ENCODE measurements around the gene LY6G6C. TPM values are rescaled to one million over a fixed set of nuclear protein-coding genes. Genes with fewer than 3 reads are reported as not detected.

LY6G6C gene
- total RNA-seq, 1 experiment from 2014 or later, result 0.80 TPM

DNA sequence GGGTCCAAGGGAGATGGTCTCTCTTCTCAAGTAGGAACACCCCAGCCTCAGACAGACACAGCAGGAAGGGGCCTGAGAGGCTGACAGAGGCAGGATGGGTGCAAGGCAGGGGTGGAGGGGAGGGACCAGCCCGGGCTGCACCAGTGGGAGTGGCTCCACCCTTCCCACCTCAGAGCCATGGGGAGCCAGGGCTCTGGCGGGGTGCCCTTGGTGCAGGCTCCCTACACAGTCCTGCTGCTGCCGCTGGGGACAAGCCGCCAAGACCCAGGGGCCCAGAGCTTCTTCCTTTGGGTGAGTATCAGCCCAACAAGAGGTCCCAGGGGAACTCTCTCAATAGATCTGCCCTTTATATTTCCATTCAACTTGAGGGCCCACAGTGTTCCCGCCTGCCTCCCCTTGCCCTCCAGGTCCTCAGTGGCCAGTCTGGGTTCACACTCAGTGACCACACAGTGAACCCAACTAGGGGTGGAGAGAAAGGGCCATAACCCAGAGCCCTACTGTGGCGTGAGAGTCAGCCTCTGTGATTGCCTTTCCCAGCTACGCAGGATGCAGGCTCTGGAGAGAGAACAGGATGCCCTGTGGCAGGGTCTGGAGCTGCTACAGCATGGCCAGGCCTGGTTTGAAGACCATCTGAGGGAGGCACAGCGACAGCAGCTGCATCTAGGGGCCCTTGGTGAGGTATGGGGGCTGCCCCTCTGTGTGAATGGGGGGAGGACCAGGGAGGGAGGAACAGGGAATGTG is 41.5 kb upstream of the LY6G6C start:
- ChIA-PET CTCF (no interaction called here), POLR2A (ENCODE audit: low non-redundant PET) (no interaction called here)
- intact Hi-C loops (cut with micrococcal nuclease; ENCODE audit: unreplicated experiment), result no loop called here
- BruUV-seq (replicated peaks), result no TSS peak
- TF ChIP-seq EZH2 (IDR thresholded peaks at IDR 0.05; ENCODE audit: borderline replicate concordance, low read depth, low read length, poor library complexity, severe bottlenecking), result no peak
- no peak for TF ChIP-seq CTCF (conservative IDR thresholded peaks at IDR 0.05; ENCODE audit: low read depth, low read length)
- peaks cover 58% of the 10 kb centered on the region for H3K36me3 ChIP-seq (ENCODE audit: insufficient read depth, low read length, poor library complexity, severe bottlenecking)
- no peak overlapping the region for H3K4me3 ChIP-seq (ENCODE audit: low read depth, low read length, poor library complexity, severe bottlenecking)
- no peaks in the 10 kb centered on the region for H3K4me1 ChIP-seq (ENCODE audit: insufficient read depth, low read length, poor library complexity, severe bottlenecking)
- peak overlapping the region; percentile 57 for H3K27ac ChIP-seq (ENCODE audit: low read depth, low read length, poor library complexity, severe bottlenecking)
- no peaks in the 10 kb centered on the region for H3K9me3 ChIP-seq (ENCODE audit: low read depth, low read length, poor library complexity, severe bottlenecking)
- no peak for DNase-seq (ENCODE audit: low spot score)
- H3K27me3 ChIP-seq (replicated peaks; ENCODE audit: insufficient read depth, low read depth, low read length, poor library complexity), result no peaks in the 10 kb centered on the region

- no peak for DNase-seq (ENCODE audit: low spot score)
- intact Hi-C loops (cut with micrococcal nuclease; ENCODE audit: unreplicated experiment), result no loop called here
- H3K27me3 ChIP-seq (replicated peaks; ENCODE audit: insufficient read depth, low read depth, low read length, poor library complexity), result no peaks in the 10 kb centered on the region
- H3K4me3 ChIP-seq (ENCODE audit: low read depth, low read length, poor library complexity, severe bottlenecking), result no peak within 1 kb of the TSS
- H3K36me3 ChIP-seq (ENCODE audit: insufficient read depth, low read length, poor library complexity, severe bottlenecking), result peaks cover 59% of the 10 kb centered on the region
- TF ChIP-seq CTCF (conservative IDR thresholded peaks at IDR 0.05; ENCODE audit: low read depth, low read length) (no peak), EZH2 (IDR thresholded peaks at IDR 0.05; ENCODE audit: borderline replicate concordance, low read depth, low read length, poor library complexity, severe bottlenecking) (no peak)
- H3K27ac ChIP-seq (ENCODE audit: low read depth, low read length, poor library complexity, severe bottlenecking), result peak within 1 kb of the TSS; percentile 57
- H3K4me1 ChIP-seq (ENCODE audit: insufficient read depth, low read length, poor library complexity, severe bottlenecking), result no peaks in the 10 kb centered on the region
- BruUV-seq (replicated peaks), result no TSS peak
- CTCF ChIA-PET, result no interaction called here
- POLR2A ChIA-PET (ENCODE audit: low non-redundant PET), result no interaction called here
- no peaks in the 10 kb centered on the region for H3K9me3 ChIP-seq (ENCODE audit: low read depth, low read length, poor library complexity, severe bottlenecking)
Observed at GRCh38 chr6:31762356-31762755, 40.8 kb upstream of the LY6G6C start, which contains the start of gene SAPCD1. TSS of gene SAPCD1 (plus strand) at chr6:31762656. CDS start at chr6:31763055, 399 bp downstream.

- CTCF ChIA-PET, result no interaction called here
- no TSS peak for BruUV-seq (replicated peaks)
- H3K27me3 ChIP-seq (replicated peaks; ENCODE audit: insufficient read depth, low read depth, low read length, poor library complexity), result no peaks in the 10 kb centered on the region
- H3K27ac ChIP-seq (ENCODE audit: low read depth, low read length, poor library complexity, severe bottlenecking), result no peak overlapping the region
- H3K36me3 ChIP-seq (ENCODE audit: insufficient read depth, low read length, poor library complexity, severe bottlenecking), result peaks cover 59% of the 10 kb centered on the region
- no peak for DNase-seq (ENCODE audit: low spot score)
- intact Hi-C loops (cut with micrococcal nuclease; ENCODE audit: unreplicated experiment), result no loop called here
- POLR2A ChIA-PET (ENCODE audit: low non-redundant PET), result no interaction called here
- no peak overlapping the region for H3K4me3 ChIP-seq (ENCODE audit: low read depth, low read length, poor library complexity, severe bottlenecking)
- TF ChIP-seq EZH2 (IDR thresholded peaks at IDR 0.05; ENCODE audit: borderline replicate concordance, low read depth, low read length, poor library complexity, severe bottlenecking) (no peak), CTCF (conservative IDR thresholded peaks at IDR 0.05; ENCODE audit: low read depth, low read length) (no peak)
- no peaks in the 10 kb centered on the region for H3K4me1 ChIP-seq (ENCODE audit: insufficient read depth, low read length, poor library complexity, severe bottlenecking)
- H3K9me3 ChIP-seq (ENCODE audit: low read depth, low read length, poor library complexity, severe bottlenecking), result no peaks in the 10 kb centered on the region
Observed at GRCh38 chr6:31761343-31761742, 39.8 kb upstream of the LY6G6C start.
